Suprapubic skin (tissue), 4 donors: ENCODE data around the gene ARPC1B. TPM values are rescaled to one million over a fixed set of nuclear protein-coding genes. Genes with fewer than 3 reads are reported as not detected.
"Not testable (repeated sequence)": the region's sequence is repeated elsewhere in the genome, so short reads cannot be mapped to it uniquely, and the experiment has no call there.

Experiments used
- DNase-seq, 2 donors: peaks; one replicate each; pipeline ENCODE4 v3.0.0-alpha.2; 2019; ENCODE audit warnings: low spot score in 2 of 2
- H3K27ac ChIP-seq: fragments of 200-600 bp; sonication (generic); one replicate; pipeline ENCODE4 v1.5.1; 2019
- H3K27me3 ChIP-seq: fragments of 200-600 bp; sonication (generic); one replicate; pipeline ENCODE4 v1.5.1; 2019
- H3K36me3 ChIP-seq: fragments of 200-600 bp; sonication (generic); one replicate; pipeline ENCODE4 v1.5.1; 2019
- H3K4me1 ChIP-seq: fragments of 200-600 bp; sonication (generic); one replicate; pipeline ENCODE4 v1.5.1; 2019
- H3K4me3 ChIP-seq: fragments of 200-600 bp; sonication (generic); one replicate; pipeline ENCODE4 v1.5.1; 2019; ENCODE audit warnings: mild to moderate bottlenecking
- H3K9me3 ChIP-seq: fragments of 200-600 bp; sonication (generic); one replicate; pipeline ENCODE4 v1.5.1; 2019
- CTCF ChIP-seq, 2 donors: fragments of 200-600 bp in 1 of 2; fragments of 450-650 bp in 1 of 2; sonication (generic) in 1 of 2; IDR thresholded peaks; one replicate each; pipeline ENCODE4 v1.5.1; 2016 to 2019; ENCODE audit warnings: antibody characterized with exemption in 2 of 2, mild to moderate bottlenecking in 1 of 2, moderate library complexity in 1 of 2
- EP300 ChIP-seq: sonication (generic); formaldehyde crosslinking; IDR thresholded peaks from one replicate; pipeline ENCODE4 v1.6.1; 2017; ENCODE audit warnings: antibody characterized with exemption
- POLR2A ChIP-seq, 2 donors: fragments of 450-650 bp; IDR thresholded peaks; one replicate each; pipeline ENCODE4 v1.6.1; 2017; ENCODE audit warnings: antibody characterized with exemption in 2 of 2, mild to moderate bottlenecking in 2 of 2, moderate library complexity in 2 of 2
- POLR2AphosphoS5 ChIP-seq, 3 donors: sonication (generic); formaldehyde crosslinking; IDR thresholded peaks; one replicate each; pipeline ENCODE4 v1.6.1; 2017; ENCODE audit warnings: antibody characterized with exemption in 3 of 3
- WGBS: methylation state at CpG from one replicate; pipeline ENCODE4 v1.1.5; 2018; 5-methylcytosine and 5-hydroxymethylcytosine counted together
- total RNA-seq, 4 donors: library from RNA; depleted of rRNA; stranded (reverse); fragments of >200 nt; gene quantifications; one replicate each; pipeline ENCODE4 v1.1.0, GENCODE V29; 2016

Gene ARPC1B
- total RNA-seq, 4 donors from 2014 or later = 48.9 to 66.9 (median 64.2) TPM

- no peak overlapping the region for H3K4me3 ChIP-seq
- TF ChIP-seq CTCF (IDR thresholded peaks at IDR 0.05) (no peak), POLR2A (IDR thresholded peaks at IDR 0.05) (no peak), POLR2AphosphoS5 (IDR thresholded peaks at IDR 0.05) (no peak), EP300 (no peak)
- 86% methylated on average over 6 of the region's 24 CpGs for WGBS
- DNase-seq = peak in 1 of 2 donors; percentile 77
- no peaks in the 10 kb centered on the region for H3K4me1 ChIP-seq
- H3K36me3 ChIP-seq = peaks cover 83% of the 10 kb centered on the region
- no peaks in the 10 kb centered on the region for H3K27me3 ChIP-seq
- H3K9me3 ChIP-seq = no peaks in the 10 kb centered on the region
- no peak overlapping the region for H3K27ac ChIP-seq
Observed at GRCh38 chr7:99424932-99425730, 50.6 kb downstream of the ARPC1B start.

GRCh38 chr7:99428972-99429566, 54.5 kb downstream of the ARPC1B start:
- DNase-seq = no peak
- H3K4me1 ChIP-seq = no peaks in the 10 kb centered on the region
- TF ChIP-seq EP300 (no peak), POLR2AphosphoS5 (IDR thresholded peaks at IDR 0.05) (no peak), POLR2A (IDR thresholded peaks at IDR 0.05) (no peak), CTCF (IDR thresholded peaks at IDR 0.05) (no peak)
- H3K27ac ChIP-seq = no peak overlapping the region
- H3K4me3 ChIP-seq = no peak overlapping the region
- H3K27me3 ChIP-seq = no peaks in the 10 kb centered on the region
- peaks cover 88% of the 10 kb centered on the region for H3K36me3 ChIP-seq
- 81% methylated on average over 9 of the region's 10 CpGs for WGBS
- no peaks in the 10 kb centered on the region for H3K9me3 ChIP-seq

DNA sequence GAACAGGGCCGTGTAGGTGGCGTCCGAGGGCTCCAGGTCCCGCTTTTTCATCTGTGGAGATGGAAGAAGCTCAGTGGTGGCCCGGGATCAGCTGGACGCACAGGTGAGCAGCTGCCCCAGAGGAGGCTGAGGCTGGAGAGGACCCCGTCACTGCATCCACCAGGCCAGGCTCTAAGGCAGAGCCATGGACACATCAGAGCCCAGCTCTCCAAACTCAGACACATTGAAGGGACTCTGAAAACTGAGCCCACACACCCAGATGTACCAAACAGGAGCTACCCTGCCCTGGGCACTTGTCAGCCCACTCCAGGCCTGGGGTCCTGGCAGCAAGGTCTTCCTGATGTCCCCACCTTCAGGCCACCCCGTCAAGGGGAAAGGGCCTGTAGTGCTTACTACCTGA, 55.2 kb downstream of the ARPC1B start:
- no peaks in the 10 kb centered on the region for H3K9me3 ChIP-seq
- DNase-seq = no peak
- no peak overlapping the region for H3K4me3 ChIP-seq
- TF ChIP-seq CTCF (IDR thresholded peaks at IDR 0.05) (no peak), POLR2A (IDR thresholded peaks at IDR 0.05) (no peak), POLR2AphosphoS5 (IDR thresholded peaks at IDR 0.05) (no peak), EP300 (no peak)
- no peaks in the 10 kb centered on the region for H3K27me3 ChIP-seq
- WGBS = 98% methylated on average over 7 of the region's 8 CpGs
- no peaks in the 10 kb centered on the region for H3K4me1 ChIP-seq
- H3K27ac ChIP-seq = no peak overlapping the region
- peaks cover 88% of the 10 kb centered on the region for H3K36me3 ChIP-seq

- not testable (repeated sequence) for H3K4me1 ChIP-seq, H3K27ac ChIP-seq, DNase-seq, H3K4me3 ChIP-seq, H3K27me3 ChIP-seq, H3K9me3 ChIP-seq
- H3K36me3 ChIP-seq = peaks cover 75% of the 10 kb centered on the region
- WGBS = 84% methylated on average over 11 of the region's 13 CpGs
Observed at GRCh38 chr7:99431756-99432540, 57.4 kb downstream of the ARPC1B start.

DNA sequence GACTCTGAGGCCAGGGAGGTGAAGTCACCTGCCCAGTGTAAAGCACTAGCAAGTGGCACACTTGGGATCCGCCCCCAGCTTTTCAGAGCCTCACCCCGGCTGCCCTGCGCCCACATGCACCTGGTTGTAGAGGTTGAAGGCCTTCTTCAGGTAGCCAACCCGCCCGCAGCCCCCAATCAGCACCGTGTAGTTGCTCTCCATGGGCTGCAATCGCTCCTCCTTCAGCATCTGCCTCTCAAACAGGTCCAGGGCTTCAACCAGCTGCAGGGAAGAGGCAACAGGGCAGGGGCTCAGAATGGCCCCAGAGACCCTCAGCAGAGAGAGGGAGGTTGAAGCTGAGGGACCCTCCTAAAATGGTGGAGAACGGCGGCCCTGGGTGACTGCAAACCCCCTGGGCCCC, 58.6 kb downstream of the ARPC1B start:
- peaks cover 68% of the 10 kb centered on the region for H3K36me3 ChIP-seq
- TF ChIP-seq POLR2A (IDR thresholded peaks at IDR 0.05) (no peak), EP300 (no peak), CTCF (IDR thresholded peaks at IDR 0.05) (no peak), POLR2AphosphoS5 (IDR thresholded peaks at IDR 0.05) (no peak)
- no peak overlapping the region for H3K4me3 ChIP-seq
- no peaks in the 10 kb centered on the region for H3K9me3 ChIP-seq
- DNase-seq = no peak
- peaks cover 8% of the 10 kb centered on the region for H3K4me1 ChIP-seq
- WGBS = 87% methylated on average over 9 of the region's 9 CpGs
- no peak overlapping the region for H3K27ac ChIP-seq
- H3K27me3 ChIP-seq = no peaks in the 10 kb centered on the region
